Prostate gland (tissue), 2 donors: Measurements from ENCODE around the gene DNAAF8.

Source experiments
- CTCF ChIP-seq, 4 experiments: fragments of 200-600 bp in 2 of 4; fragments of 450-650 bp in 2 of 4; sonication (generic) in 2 of 4; IDR thresholded peaks; 1 replicate in 3 of 4; 2 replicates in 1 of 4; pipeline ENCODE4 v1.5.1; 2016 to 2019; ENCODE audit warnings: antibody characterized with exemption in 4 of 4, mild to moderate bottlenecking in 2 of 4, moderate library complexity in 2 of 4
- POLR2A ChIP-seq: fragments of 450-650 bp; IDR thresholded peaks from one replicate; pipeline ENCODE4 v1.6.1; 2016; ENCODE audit warnings: antibody characterized with exemption, mild to moderate bottlenecking
- POLR2AphosphoS5 ChIP-seq: sonication (generic); formaldehyde crosslinking; IDR thresholded peaks from one replicate; pipeline ENCODE4 v1.6.1; 2017; ENCODE audit warnings: antibody characterized with exemption

DNA sequence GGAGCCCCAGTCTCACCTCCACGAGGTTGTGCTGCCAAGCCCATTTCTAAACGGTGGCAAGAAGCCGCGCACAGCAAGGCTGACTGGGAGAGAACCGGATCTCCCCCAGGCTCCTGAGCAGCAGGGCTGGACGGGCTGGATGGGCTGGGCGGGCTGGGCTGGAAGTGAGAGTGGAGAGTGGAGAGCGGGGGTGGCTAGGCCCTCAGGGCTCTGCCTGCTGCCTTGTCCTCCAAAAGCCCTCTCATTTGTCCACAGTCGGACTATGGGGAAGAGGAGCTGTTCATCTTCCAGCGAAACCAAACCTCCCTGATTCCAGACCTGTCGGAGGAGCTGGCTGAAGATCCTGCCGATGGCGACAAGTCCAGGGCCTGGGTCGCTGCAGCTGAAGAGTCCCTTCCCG, 3.2 kb downstream of the DNAAF8 start:
- TF ChIP-seq CTCF (IDR thresholded peaks at IDR 0.05) (no peak), POLR2A (no peak), POLR2AphosphoS5 (no peak)
